HEK293 (cell line): Measurements from ENCODE around the gene VARS1.

Source experiments
- GLIS2 ChIP-seq: fragments of 450-650 bp; formaldehyde crosslinking; IDR thresholded peaks from 2 replicates; pipeline ENCODE4 v1.5.1; 2016; ENCODE audit warnings: missing biosample characterization, missing genetic modification characterization
- HOXA7 ChIP-seq: sonication (generic); formaldehyde crosslinking; IDR thresholded peaks from 2 replicates; pipeline ENCODE4 v1.8.1; 2022; ENCODE audit warnings: missing genetic modification reagents, borderline replicate concordance
- KLF17 ChIP-seq: fragments of 450-650 bp; formaldehyde crosslinking; IDR thresholded peaks from 2 replicates; pipeline ENCODE4 v1.5.1; 2016; ENCODE audit warnings: missing biosample characterization, missing genetic modification characterization
- KLF9 ChIP-seq: fragments of 450-650 bp; formaldehyde crosslinking; IDR thresholded peaks from 2 replicates; pipeline ENCODE4 v1.5.1; 2016; ENCODE audit warnings: missing biosample characterization, missing genetic modification characterization, low read depth
- SALL2 ChIP-seq: fragments of 450-650 bp; formaldehyde crosslinking; IDR thresholded peaks from 2 replicates; pipeline ENCODE4 v1.5.0; 2017; ENCODE audit warnings: missing biosample characterization, mild to moderate bottlenecking, missing genetic modification characterization, borderline replicate concordance
- SP2 ChIP-seq: fragments of 450-650 bp; formaldehyde crosslinking; IDR thresholded peaks from 2 replicates; pipeline ENCODE4 v1.5.1; 2016; ENCODE audit warnings: missing biosample characterization, missing genetic modification characterization
- SP7 ChIP-seq: fragments of 450-650 bp; formaldehyde crosslinking; IDR thresholded peaks from 2 replicates; pipeline ENCODE4 v1.5.1; 2016; ENCODE audit warnings: missing biosample characterization, missing genetic modification characterization
- YY2 ChIP-seq: fragments of 450-650 bp; formaldehyde crosslinking; IDR thresholded peaks from 2 replicates; pipeline ENCODE4 v1.5.1; 2016; ENCODE audit warnings: missing biosample characterization, missing genetic modification characterization
- ZBTB20 ChIP-seq: fragments of 450-650 bp; formaldehyde crosslinking; IDR thresholded peaks from 2 replicates; pipeline ENCODE4 v1.5.1; 2016; ENCODE audit warnings: missing biosample characterization, missing genetic modification characterization
- ZBTB49 ChIP-seq: fragments of 450-650 bp; formaldehyde crosslinking; IDR thresholded peaks from 2 replicates; pipeline ENCODE4 v1.5.1; 2016; ENCODE audit warnings: missing biosample characterization, missing genetic modification characterization, low read depth
- ZFP69B ChIP-seq: fragments of 450-650 bp; formaldehyde crosslinking; IDR thresholded peaks from 2 replicates; pipeline ENCODE4 v1.5.1; 2016; ENCODE audit warnings: missing biosample characterization, missing genetic modification characterization
- ZNF121 ChIP-seq: fragments of 450-650 bp; formaldehyde crosslinking; IDR thresholded peaks from 2 replicates; pipeline ENCODE4 v1.5.1; 2016; ENCODE audit warnings: missing biosample characterization, missing genetic modification characterization
- ZNF133 ChIP-seq: fragments of 450-650 bp; formaldehyde crosslinking; IDR thresholded peaks from 2 replicates; pipeline ENCODE4 v1.5.1; 2016; ENCODE audit warnings: missing biosample characterization, missing genetic modification characterization
- ZNF146 ChIP-seq: fragments of 450-650 bp; formaldehyde crosslinking; IDR thresholded peaks from 2 replicates; pipeline ENCODE4 v1.5.1; 2016; ENCODE audit warnings: missing biosample characterization, missing genetic modification characterization
- ZNF148 ChIP-seq: fragments of 450-650 bp; formaldehyde crosslinking; IDR thresholded peaks from 2 replicates; pipeline ENCODE4 v1.5.0; 2017; ENCODE audit warnings: missing biosample characterization, missing genetic modification characterization, borderline replicate concordance
- ZNF211 ChIP-seq: fragments of 450-650 bp; formaldehyde crosslinking; IDR thresholded peaks from 2 replicates; pipeline ENCODE4 v1.5.1; 2016; ENCODE audit warnings: low read depth, missing biosample characterization, missing genetic modification characterization
- ZNF292 ChIP-seq: fragments of 450-650 bp; formaldehyde crosslinking; IDR thresholded peaks from 2 replicates; pipeline ENCODE4 v1.5.1; 2016; ENCODE audit warnings: low read depth, missing biosample characterization, missing genetic modification characterization, borderline replicate concordance
- ZNF366 ChIP-seq: fragments of 450-650 bp; formaldehyde crosslinking; conservative IDR thresholded peaks from 2 replicates; pipeline ENCODE4 v1.5.1; 2016; ENCODE audit warnings: missing biosample characterization, missing genetic modification characterization
- ZNF449 ChIP-seq: fragments of 450-650 bp; formaldehyde crosslinking; IDR thresholded peaks from 2 replicates; pipeline ENCODE4 v1.5.1; 2017; ENCODE audit warnings: missing biosample characterization, mild to moderate bottlenecking, missing genetic modification characterization, moderate library complexity
- ZNF560 ChIP-seq: fragments of 450-650 bp; formaldehyde crosslinking; IDR thresholded peaks from 2 replicates; pipeline ENCODE4 v1.5.1; 2017; ENCODE audit warnings: missing biosample characterization, missing genetic modification characterization, borderline replicate concordance
- ZNF600 ChIP-seq: fragments of 450-650 bp; formaldehyde crosslinking; IDR thresholded peaks from 2 replicates; pipeline ENCODE4 v1.5.1; 2016; ENCODE audit warnings: missing biosample characterization, missing genetic modification characterization
- ZNF785 ChIP-seq: fragments of 450-650 bp; formaldehyde crosslinking; IDR thresholded peaks from 2 replicates; pipeline ENCODE4 v1.5.1; 2016; ENCODE audit warnings: missing biosample characterization, missing genetic modification characterization
- ZNF791 ChIP-seq: fragments of 450-650 bp; formaldehyde crosslinking; IDR thresholded peaks from 2 replicates; pipeline ENCODE4 v1.5.1; 2016; ENCODE audit warnings: missing biosample characterization, missing genetic modification characterization
- ZNF843 ChIP-seq: fragments of 450-650 bp; formaldehyde crosslinking; IDR thresholded peaks from 2 replicates; pipeline ENCODE4 v1.5.1; 2016; ENCODE audit warnings: missing biosample characterization, missing genetic modification characterization
- ZSCAN16 ChIP-seq: fragments of 450-650 bp; formaldehyde crosslinking; IDR thresholded peaks from 2 replicates; pipeline ENCODE4 v1.5.1; 2016; ENCODE audit warnings: missing biosample characterization, missing genetic modification characterization
- TF ChIP-seq, protein P1 (sequence below): fragments of 450-650 bp; formaldehyde crosslinking; IDR thresholded peaks from 2 replicates; pipeline ENCODE4 v1.5.1; 2016; ENCODE audit warnings: missing biosample characterization, missing genetic modification characterization
- TF ChIP-seq, protein P2 (sequence below): sonication (generic); formaldehyde crosslinking; IDR thresholded peaks from 2 replicates; pipeline ENCODE4 v1.8.1; 2022; ENCODE audit warnings: mild to moderate bottlenecking, moderate library complexity, missing genetic modification reagents
- TF ChIP-seq, protein P3 (sequence below): fragments of 450-650 bp; formaldehyde crosslinking; IDR thresholded peaks from 2 replicates; pipeline ENCODE4 v1.5.1; 2016; ENCODE audit warnings: missing biosample characterization, missing genetic modification characterization

VARS1 gene

DNA sequence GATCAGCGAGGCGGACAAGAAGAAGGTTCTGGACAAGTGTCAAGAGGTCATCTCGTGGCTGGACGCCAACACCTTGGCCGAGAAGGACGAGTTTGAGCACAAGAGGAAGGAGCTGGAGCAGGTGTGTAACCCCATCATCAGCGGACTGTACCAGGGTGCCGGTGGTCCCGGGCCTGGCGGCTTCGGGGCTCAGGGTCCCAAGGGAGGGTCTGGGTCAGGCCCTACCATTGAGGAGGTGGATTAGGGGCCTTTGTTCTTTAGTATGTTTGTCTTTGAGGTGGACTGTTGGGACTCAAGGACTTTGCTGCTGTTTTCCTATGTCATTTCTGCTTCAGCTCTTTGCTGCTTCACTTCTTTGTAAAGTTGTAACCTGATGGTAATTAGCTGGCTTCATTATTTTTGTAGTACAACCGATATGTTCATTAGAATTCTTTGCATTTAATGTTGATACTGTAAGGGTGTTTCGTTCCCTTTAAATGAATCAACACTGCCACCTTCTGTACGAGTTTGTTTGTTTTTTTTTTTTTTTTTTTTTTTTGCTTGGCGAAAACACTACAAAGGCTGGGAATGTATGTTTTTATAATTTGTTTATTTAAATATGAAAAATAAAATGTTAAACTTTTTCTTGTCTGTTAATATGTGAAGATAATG is 34.2 kb upstream of the VARS1 start (continued):
- TF ChIP-seq, protein P1, sequence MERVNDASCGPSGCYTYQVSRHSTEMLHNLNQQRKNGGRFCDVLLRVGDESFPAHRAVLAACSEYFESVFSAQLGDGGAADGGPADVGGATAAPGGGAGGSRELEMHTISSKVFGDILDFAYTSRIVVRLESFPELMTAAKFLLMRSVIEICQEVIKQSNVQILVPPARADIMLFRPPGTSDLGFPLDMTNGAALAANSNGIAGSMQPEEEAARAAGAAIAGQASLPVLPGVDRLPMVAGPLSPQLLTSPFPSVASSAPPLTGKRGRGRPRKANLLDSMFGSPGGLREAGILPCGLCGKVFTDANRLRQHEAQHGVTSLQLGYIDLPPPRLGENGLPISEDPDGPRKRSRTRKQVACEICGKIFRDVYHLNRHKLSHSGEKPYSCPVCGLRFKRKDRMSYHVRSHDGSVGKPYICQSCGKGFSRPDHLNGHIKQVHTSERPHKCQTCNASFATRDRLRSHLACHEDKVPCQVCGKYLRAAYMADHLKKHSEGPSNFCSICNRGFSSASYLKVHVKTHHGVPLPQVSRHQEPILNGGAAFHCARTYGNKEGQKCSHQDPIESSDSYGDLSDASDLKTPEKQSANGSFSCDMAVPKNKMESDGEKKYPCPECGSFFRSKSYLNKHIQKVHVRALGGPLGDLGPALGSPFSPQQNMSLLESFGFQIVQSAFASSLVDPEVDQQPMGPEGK (tag by site-specific recombination): no peak
- TF ChIP-seq ZFP69B (tag by site-specific recombination) (no peak), ZNF211 (no peak), ZNF292 (tag by site-specific recombination) (no peak), SP7 (peak; percentile 68; the same call in 1 of the 2 replicates), ZBTB49 (tag by site-specific recombination) (no peak), SALL2 (tag by site-specific recombination) (no peak), ZSCAN16 (tag by site-specific recombination) (no peak), HOXA7 (CRISPR knock-in tag) (no peak), SP2 (tag by site-specific recombination) (no peak), ZNF791 (tag by site-specific recombination) (no peak), ZNF843 (no peak), KLF17 (tag by site-specific recombination) (peak; percentile 23; the same call in 1 of the 2 replicates), GLIS2 (tag by site-specific recombination) (no peak), ZNF600 (tag by site-specific recombination) (no peak), ZBTB20 (tag by site-specific recombination) (peak; percentile 31; the same call in 1 of the 2 replicates), ZNF133 (no peak), KLF9 (tag by site-specific recombination) (0 out of 2 replicates have a peak, but pooled peaks have one; percentile 13), ZNF560 (no peak), ZNF449 (tag by site-specific recombination) (no peak), ZNF148 (tag by site-specific recombination) (no peak), ZNF366 (tag by site-specific recombination) (no peak), ZNF121 (no peak), ZNF146 (no peak), YY2 (tag by site-specific recombination) (no peak), ZNF785 (tag by site-specific recombination) (no peak)
- TF ChIP-seq, protein P2, sequence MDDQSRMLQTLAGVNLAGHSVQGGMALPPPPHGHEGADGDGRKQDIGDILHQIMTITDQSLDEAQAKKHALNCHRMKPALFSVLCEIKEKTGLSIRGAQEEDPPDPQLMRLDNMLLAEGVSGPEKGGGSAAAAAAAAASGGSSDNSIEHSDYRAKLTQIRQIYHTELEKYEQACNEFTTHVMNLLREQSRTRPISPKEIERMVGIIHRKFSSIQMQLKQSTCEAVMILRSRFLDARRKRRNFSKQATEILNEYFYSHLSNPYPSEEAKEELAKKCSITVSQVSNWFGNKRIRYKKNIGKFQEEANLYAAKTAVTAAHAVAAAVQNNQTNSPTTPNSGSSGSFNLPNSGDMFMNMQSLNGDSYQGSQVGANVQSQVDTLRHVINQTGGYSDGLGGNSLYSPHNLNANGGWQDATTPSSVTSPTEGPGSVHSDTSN (CRISPR knock-in tag): no peak
- TF ChIP-seq, protein P3, sequence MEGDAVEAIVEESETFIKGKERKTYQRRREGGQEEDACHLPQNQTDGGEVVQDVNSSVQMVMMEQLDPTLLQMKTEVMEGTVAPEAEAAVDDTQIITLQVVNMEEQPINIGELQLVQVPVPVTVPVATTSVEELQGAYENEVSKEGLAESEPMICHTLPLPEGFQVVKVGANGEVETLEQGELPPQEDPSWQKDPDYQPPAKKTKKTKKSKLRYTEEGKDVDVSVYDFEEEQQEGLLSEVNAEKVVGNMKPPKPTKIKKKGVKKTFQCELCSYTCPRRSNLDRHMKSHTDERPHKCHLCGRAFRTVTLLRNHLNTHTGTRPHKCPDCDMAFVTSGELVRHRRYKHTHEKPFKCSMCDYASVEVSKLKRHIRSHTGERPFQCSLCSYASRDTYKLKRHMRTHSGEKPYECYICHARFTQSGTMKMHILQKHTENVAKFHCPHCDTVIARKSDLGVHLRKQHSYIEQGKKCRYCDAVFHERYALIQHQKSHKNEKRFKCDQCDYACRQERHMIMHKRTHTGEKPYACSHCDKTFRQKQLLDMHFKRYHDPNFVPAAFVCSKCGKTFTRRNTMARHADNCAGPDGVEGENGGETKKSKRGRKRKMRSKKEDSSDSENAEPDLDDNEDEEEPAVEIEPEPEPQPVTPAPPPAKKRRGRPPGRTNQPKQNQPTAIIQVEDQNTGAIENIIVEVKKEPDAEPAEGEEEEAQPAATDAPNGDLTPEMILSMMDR (tag by site-specific recombination): peak; percentile 57; the same call in 1 of the 2 replicates
